Heart left ventricle (tissue), 13 donors: ENCODE measurements around the gene CA5B.

Experiments used
- CTCF ChIP-seq, 12 donors: fragments of 200-600 bp; sonication (generic) in 4 of 12; IDR thresholded peaks; one replicate each; pipeline versions ENCODE4 v1.5.0 to v1.8.0; 2018 to 2022; ENCODE audit warnings: antibody characterized with exemption in 12 of 12, mild to moderate bottlenecking in 5 of 12
- POLR2A ChIP-seq, 2 donors: fragments of 450-650 bp; IDR thresholded peaks; one replicate each; pipeline ENCODE4 v1.6.1; 2017; ENCODE audit warnings: antibody characterized with exemption in 2 of 2, mild to moderate bottlenecking in 2 of 2, moderate library complexity in 2 of 2
- donor health status: ischemic (EF 13 %, LVEDD 7.1; RV severe dilation, severe dysfunction).
- donor health status: DM: no; HTN: yes; CAD: no.
- donor health status: DM: no; HTN: no; CAD: no.
- donor health status: ischemic (EF 25% LVEDD 6.9; RV normal size, moderate dysfunction).
- donor health status: ischemic (EF 25% LVEDD 5.7; RV mildly dilated, moderate dysfunction).
- donor health status: ischemic (EF 35%, LVEDD 5.7; RV mildly dilated, moderate dysfunction).
- donor health status: nonischemic (EF 11% LVEDD 7.7; RV severe dilation, severe dysfunction).
- donor health status: DM: yes; HTN: yes; CAD: no.
- donor health status: PGD.
- donor health status: ischemic (EF 29% LVEDD 5.4; RV normal size, mild dysfunction).
- donor health status: nonischemic (EF 23%, LVEDD 6.1; RV moderate dilation, normal function).

GRCh38 chrX:15790769-15791290, 52.8 kb downstream of the CA5B start:
- TF ChIP-seq POLR2A (IDR thresholded peaks at IDR 0.05) (no peak), CTCF (IDR thresholded peaks at IDR 0.05) (no peak)
